CD1c-positive myeloid dendritic cell (primary cell): ENCODE measurements around the gene SCN5A.

Experiments used
- DNase-seq: peaks from one replicate; pipeline ENCODE4 v3.0.0-alpha.2; 2016; ENCODE audit errors: extremely low spot score

Gene SCN5A

GRCh38 chr3:38623539-38623938 lies 25.9 kb downstream of the SCN5A start:
- no peak for DNase-seq

DNA sequence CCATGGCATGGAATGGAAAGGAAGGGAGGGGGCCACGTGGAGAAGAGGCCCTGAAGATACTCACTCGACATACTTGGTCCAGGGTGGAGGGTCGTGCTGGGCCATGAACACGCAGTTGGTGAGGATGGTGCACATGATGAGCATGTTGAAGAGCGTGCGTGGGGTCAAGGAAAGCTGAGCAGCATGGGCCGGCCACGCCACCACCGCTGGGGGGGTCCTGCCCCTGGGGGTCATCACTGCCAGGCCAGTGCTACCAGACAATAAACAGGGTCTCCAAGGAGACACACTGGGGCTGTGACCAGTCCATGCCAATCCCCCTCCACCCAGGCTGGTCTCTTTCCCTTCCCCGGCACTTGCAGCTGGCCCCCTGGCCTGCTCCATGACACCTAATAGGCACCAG lies 27.2 kb downstream of the SCN5A start:
- DNase-seq, result no peak

GRCh38 chr3:38620236-38620635 lies 29.3 kb downstream of the SCN5A start:
- DNase-seq, result no peak

DNA sequence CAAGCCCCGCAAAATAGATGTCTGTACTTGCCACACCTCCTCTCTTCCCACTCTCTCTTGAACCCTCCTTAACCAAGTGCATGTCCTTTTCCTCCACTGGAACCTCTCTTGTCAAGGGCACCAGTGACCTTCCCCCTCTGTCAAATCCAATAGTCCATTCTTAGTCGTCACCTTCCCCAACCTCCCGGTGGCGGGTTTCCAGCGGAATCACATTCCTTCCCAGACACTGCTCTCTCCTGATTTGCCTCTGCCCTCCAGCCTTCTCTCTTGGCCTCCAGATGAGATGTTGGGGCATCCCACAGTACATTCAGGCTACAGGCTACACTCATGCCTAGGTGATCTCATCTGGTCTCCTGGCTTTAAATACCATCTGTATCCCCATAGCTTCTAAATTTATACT lies 31.1 kb downstream of the SCN5A start:
- no peak for DNase-seq

- DNase-seq, result no peak
These were observed 31.9 kb downstream of the SCN5A start for GRCh38 chr3:38617586-38617985.

GRCh38 chr3:38617137-38617536 lies 32.4 kb downstream of the SCN5A start:
- no peak for DNase-seq

- DNase-seq, result no peak
These were observed 32.8 kb downstream of the SCN5A start for GRCh38 chr3:38616658-38617057.

DNA sequence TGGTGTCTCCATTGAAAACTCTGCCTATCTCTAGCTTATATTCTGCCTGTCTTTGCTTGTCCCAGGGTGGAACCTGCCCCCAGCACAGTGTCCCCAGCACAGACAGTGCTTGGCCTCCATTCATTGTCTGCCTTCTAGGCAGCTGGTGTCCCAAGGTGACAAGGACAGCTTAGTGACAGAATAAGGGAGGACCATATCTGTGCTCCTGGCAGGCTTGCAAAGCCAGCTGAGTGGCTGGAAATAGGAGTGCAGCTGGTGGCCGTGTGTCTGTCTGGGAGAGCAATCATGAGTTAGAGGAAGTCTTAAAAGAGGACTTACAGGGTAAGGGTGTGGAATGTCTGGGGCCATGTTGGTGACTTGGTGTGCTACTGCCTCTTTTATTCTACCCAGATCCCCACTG lies 33.4 kb downstream of the SCN5A start:
- DNase-seq, result no peak

DNA sequence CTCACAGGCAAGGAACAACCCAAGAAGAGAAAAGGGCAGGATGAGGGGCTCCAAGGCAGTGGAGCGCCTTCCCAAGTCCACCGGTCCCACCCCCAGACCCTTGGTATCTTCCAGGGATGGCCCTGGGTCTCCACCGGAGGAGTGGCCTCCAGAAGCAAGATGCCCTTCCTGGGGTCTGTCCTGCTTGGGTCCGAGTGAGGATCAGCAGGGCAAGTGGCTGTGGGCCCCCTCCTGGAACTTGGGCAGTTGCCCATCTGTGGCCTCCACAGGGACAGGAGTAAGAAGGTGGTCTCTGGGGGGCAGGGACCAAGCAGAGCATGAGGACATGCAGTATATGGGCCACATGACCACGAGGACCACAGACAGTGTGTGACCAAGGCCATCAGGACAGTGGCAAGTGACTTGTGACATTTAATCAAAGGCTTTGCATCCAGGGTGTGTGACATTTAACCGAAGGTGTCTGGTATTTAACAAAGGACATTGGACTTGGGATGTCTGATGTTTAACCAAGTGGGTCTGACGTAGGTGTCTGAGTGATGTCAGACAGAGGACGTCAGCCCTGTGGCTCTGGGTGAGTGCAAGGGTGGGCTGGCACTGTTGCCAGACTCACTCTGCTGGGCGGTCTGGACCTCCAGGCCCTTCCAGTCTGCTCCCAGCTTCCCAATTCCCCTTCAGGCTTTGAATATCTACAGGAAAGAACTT lies 34.7 kb downstream of the SCN5A start:
- DNase-seq, result no peak

- no peak for DNase-seq
These were observed 35.4 kb downstream of the SCN5A start for GRCh38 chr3:38614091-38614490.

DNA sequence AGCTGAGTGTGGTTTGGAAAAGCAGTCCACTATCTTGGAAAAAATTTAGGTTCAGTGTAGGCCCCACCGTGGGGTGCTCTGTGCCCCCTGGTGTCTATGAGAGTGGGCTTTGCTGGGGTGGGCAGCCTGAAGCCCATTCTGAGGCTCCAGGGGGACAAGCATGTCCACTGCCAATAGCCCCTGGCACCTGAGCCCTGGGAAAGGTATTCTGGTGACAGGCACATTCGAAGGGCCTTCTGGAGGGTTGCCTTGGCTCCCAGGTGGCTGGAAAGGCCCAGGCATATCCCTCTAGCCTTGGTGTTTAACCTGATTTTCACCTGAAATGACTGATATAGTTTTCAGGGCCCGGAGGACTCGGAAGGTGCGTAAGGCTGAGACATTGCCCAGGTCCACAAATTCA lies 36.1 kb downstream of the SCN5A start:
- no peak for DNase-seq

GRCh38 chr3:38611866-38612265 lies 37.6 kb downstream of the SCN5A start:
- DNase-seq, result no peak

DNA sequence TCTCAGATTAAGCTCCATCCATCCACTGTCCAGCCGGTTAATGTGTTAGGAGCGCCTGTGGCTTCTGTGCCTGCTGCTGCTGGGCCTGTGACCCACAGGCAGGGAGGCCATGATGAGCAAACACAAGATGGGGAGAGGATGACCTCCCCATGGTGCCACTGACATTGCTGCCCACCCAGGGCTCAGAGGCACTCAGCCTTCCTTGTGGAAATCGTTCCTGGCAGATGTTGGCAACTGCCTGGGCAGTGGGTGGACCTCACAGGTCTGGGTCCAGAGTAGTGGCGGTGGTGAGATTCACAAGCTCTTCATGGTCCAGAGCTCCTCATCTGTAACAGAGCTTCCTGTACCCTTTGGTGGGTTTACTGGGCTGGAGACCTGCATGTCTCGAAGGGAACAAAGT lies 38.6 kb downstream of the SCN5A start:
- no peak for DNase-seq

GRCh38 chr3:38610436-38610835 lies 39.1 kb downstream of the SCN5A start:
- DNase-seq, result no peak

DNA sequence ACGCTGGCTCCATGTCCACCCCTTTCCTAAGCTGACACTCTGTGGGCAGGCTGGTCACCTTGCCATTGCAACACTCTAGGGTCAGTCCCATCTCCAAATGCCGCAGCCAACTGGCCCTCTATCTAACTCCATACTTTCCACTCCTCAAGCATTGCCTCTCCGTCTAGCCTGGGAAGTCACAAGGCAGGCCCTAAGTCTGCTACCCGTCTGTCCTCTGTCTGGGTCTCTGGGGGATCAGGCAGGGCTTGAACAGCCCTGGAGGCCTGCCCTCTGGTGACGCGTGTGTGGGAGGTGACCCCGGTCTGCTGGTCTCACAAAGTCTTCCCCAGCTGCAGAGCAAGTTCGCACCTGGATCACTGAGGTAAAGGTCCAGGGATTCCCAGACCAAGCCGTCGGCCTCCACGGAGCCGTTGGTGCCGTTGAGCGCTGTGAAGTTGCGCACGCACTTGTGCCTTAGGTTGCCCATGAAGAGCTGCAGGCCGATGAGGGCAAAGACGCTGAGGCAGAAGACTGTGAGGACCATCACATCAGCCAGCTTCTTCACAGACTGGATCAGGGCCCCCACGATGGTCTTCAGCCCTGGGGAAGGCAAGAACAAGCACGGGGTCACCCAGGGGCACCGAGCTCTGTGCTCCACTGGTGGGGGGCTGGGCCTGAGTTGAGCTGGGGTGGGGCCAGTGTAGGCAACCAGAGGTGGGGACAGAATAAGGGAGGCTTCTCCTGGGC lies 39.9 kb downstream of the SCN5A start:
- no peak for DNase-seq

DNA sequence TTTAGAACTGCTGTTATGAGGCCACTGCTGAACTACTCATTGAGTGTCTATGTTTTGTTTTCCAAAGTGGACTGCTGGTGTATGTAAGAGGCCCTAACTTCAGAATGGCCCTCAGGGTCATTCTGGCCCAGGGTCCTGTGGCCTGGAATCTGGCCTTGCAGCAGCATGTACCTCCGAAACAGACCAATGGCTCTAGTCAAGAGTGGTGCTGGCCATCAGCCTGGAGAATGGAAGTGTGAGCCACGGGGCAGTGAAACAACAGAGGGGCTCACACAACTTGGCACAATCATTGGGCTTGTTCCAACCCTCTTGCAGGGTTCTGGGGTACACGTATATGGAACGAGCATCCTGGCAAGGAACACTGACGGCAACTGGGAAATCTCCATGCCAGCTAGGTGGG lies 40.5 kb downstream of the SCN5A start:
- DNase-seq, result no peak

DNA sequence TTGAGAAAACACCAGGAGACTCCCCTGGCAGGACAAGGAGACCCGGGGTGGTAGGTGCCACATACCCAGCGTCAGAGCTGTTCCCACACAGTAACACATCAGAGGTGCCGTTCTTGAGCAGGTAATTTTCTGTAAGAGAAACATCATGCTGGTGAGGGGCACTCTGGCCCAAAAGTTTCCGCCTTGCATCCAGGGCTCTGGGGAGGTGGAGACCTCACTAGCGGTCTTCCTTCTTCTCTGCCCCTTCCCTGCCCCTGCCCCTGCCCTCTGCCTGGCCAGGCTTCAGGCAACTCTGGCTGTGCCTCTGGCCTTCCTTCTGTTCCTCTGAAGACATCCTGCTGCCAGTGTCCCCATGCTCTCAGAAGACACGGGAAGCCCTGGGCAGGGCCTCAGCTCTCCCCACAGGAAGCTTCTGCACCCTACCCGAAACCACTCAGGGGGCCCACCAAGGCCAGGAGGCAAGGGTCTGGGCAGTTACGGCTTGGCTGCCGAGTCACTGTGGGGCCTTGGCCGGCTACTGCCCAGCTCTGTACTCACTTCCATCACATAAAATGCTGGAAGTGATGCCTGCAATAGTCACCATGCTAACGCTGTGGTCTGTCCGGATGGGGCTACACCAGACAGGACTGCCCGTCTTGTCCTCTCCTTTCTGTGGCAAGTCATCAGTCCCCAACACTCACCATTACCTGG lies 41.3 kb downstream of the SCN5A start:
- DNase-seq, result no peak

GRCh38 chr3:38606561-38606960 lies 42.9 kb downstream of the SCN5A start:
- DNase-seq, result no peak

- DNase-seq, result no peak
These were observed 43.5 kb downstream of the SCN5A start for GRCh38 chr3:38605981-38606380.

DNA sequence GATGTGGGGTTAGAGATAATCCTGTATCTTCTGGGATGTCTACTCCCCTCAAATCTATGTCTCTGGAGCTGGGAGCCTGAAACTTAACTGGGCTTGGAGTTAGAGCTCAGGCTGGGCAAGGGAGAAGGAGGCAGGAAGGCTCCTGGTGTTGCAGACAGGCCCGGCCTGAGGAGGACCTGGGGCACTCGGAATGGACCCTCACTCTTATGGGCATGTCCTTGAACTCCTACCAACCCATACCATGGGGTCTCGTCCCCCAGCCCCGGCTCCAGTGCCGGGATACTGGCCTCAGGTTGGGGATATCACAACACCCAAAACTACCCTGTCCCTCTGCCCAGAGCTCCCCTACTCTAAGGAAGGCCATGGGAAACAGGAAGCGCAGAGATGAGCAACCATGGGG lies 45.2 kb downstream of the SCN5A start:
- no peak for DNase-seq

GRCh38 chr3:38603731-38604131 lies 45.8 kb downstream of the SCN5A start:
- DNase-seq, result no peak

DNA sequence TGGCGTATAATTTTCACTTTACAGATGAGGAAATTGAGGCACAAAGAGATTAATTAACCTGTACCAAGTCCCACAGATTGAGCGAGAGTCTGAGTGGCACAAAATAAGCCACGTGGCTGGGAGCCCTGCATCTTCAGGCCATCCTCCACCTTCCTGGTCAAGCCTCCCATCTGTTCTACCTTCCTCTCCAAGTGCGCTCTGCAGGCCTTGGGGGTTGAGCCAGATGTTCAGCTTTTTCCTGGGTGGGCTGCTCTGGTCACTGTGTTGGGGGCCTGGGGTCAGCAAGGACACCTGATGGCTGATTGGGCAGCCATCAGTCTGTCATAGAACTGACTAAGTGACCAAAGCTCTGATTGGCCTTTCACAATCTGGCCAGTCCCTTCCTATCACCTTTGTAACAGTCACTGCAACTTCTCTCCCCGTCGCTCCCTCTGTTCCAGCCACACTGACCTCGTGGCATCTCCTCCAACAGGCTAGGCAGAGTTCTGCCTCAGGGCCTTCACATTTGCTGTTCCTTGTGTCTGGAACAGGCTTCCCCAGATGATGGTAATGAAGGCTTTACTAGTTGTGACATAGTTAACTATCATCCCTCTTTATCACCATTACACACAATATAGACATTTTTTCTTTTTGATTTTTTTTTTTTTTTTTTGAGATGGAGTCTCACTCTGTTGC lies 46.8 kb downstream of the SCN5A start:
- no peak for DNase-seq
